SK-N-SH treated with all-trans-retinoic acid at 6 μM for 48 hours (cell line): ENCODE results near the gene CCDC69.

Source experiments
- ATAC-seq: fragments of 200-7000 bp; cut with Tn5 transposase; 3 replicates; pipeline ENCODE4 v1.9.1; 2020; ENCODE audit warnings: mild to moderate bottlenecking, moderate library complexity
- ARNTL ChIP-seq: fragments of 450-650 bp; formaldehyde crosslinking; IDR thresholded peaks from 2 replicates; pipeline ENCODE4 v1.5.0; 2020; ENCODE audit warnings: low read depth, mild to moderate bottlenecking, moderate library complexity, borderline replicate concordance
- CSDC2 ChIP-seq: fragments of 250-450 bp; sonication (Bioruptor Pico); IDR thresholded peaks from 2 replicates; pipeline ENCODE4 v1.5.0; 2020; ENCODE audit warnings: mild to moderate bottlenecking, moderate library complexity
- ESRRG ChIP-seq: fragments of 250-450 bp; sonication (Bioruptor Pico); IDR thresholded peaks from 2 replicates; pipeline ENCODE4 v1.6.1; 2021; ENCODE audit warnings: mild to moderate bottlenecking
- ISL1 ChIP-seq: fragments of 250-450 bp; sonication (Bioruptor Pico); IDR thresholded peaks from 2 replicates; pipeline ENCODE4 v2.1.2; 2022; ENCODE audit warnings: mild to moderate bottlenecking, moderate library complexity
- OSR1 ChIP-seq: fragments of 250-450 bp; sonication (Bioruptor Pico); IDR thresholded peaks from 2 replicates; pipeline ENCODE4 v1.8.0; 2022; ENCODE audit warnings: moderate library complexity, mild to moderate bottlenecking, inconsistent platforms
- PPARA ChIP-seq: fragments of 250-450 bp; sonication (Bioruptor Pico); IDR thresholded peaks from 2 replicates; pipeline ENCODE4 v1.5.0; 2020; ENCODE audit warnings: mild to moderate bottlenecking, borderline replicate concordance
- RARB ChIP-seq: fragments of 250-450 bp; sonication (Bioruptor Pico); IDR thresholded peaks from 2 replicates; pipeline ENCODE4 v1.8.0; 2021; ENCODE audit warnings: mild to moderate bottlenecking, moderate library complexity
- SNAI2 ChIP-seq: fragments of 250-450 bp; sonication (Bioruptor Pico); IDR thresholded peaks from 2 replicates; pipeline ENCODE4 v1.5.0; 2020; ENCODE audit warnings: mild to moderate bottlenecking, moderate library complexity
- TCF4 ChIP-seq: fragments of 250-450 bp; sonication (Bioruptor Pico); IDR thresholded peaks from 2 replicates; pipeline ENCODE4 v1.8.0; 2021; ENCODE audit warnings: mild to moderate bottlenecking, moderate library complexity, borderline replicate concordance
- TOX ChIP-seq: fragments of 250-450 bp; sonication (Bioruptor Pico); IDR thresholded peaks from 2 replicates; pipeline ENCODE4 v1.8.0; 2021; ENCODE audit warnings: mild to moderate bottlenecking, moderate library complexity, borderline replicate concordance
- ZC3H10 ChIP-seq: fragments of 250-450 bp; sonication (Bioruptor Pico); IDR thresholded peaks from 2 replicates; pipeline ENCODE4 v1.5.1; 2021; ENCODE audit warnings: mild to moderate bottlenecking, moderate library complexity
- ZFP3 ChIP-seq: fragments of 250-450 bp; sonication (Bioruptor Pico); IDR thresholded peaks from 2 replicates; pipeline ENCODE4 v1.5.0; 2020; ENCODE audit warnings: mild to moderate bottlenecking, moderate library complexity
- ZFP30 ChIP-seq: fragments of 450-650 bp; formaldehyde crosslinking; IDR thresholded peaks from 2 replicates; pipeline ENCODE4 v1.5.0; 2022; ENCODE audit warnings: mild to moderate bottlenecking, moderate library complexity
- ZNF565 ChIP-seq: fragments of 450-650 bp; formaldehyde crosslinking; conservative IDR thresholded peaks from 2 replicates; pipeline ENCODE4 v1.5.0; 2020; ENCODE audit warnings: low read depth, mild to moderate bottlenecking, moderate library complexity
- ZNF70 ChIP-seq: fragments of 450-650 bp; formaldehyde crosslinking; IDR thresholded peaks from 2 replicates; pipeline ENCODE4 v1.5.0; 2020; ENCODE audit warnings: mild to moderate bottlenecking, moderate library complexity
- ZNF8 ChIP-seq: fragments of 450-650 bp; formaldehyde crosslinking; IDR thresholded peaks from 2 replicates; pipeline ENCODE4 v1.5.0; 2020; ENCODE audit warnings: mild to moderate bottlenecking, moderate library complexity
- TF ChIP-seq, protein P1 (sequence below): fragments of 250-450 bp; sonication (Bioruptor Pico); IDR thresholded peaks from 2 replicates; pipeline ENCODE4 v1.5.1; 2020; ENCODE audit warnings: low read depth, mild to moderate bottlenecking, moderate library complexity
- TF ChIP-seq, protein P2 (sequence below): fragments of 250-450 bp; sonication (Bioruptor Pico); IDR thresholded peaks from 2 replicates; pipeline ENCODE4 v1.5.1; 2021; ENCODE audit warnings: mild to moderate bottlenecking, moderate library complexity
- TF ChIP-seq, protein P3 (sequence below): fragments of 250-450 bp; sonication (Bioruptor Pico); IDR thresholded peaks from 2 replicates; pipeline ENCODE4 v1.8.0; 2021; ENCODE audit warnings: low read depth, mild to moderate bottlenecking, moderate library complexity, borderline replicate concordance
- TF ChIP-seq, protein P4 (sequence below): fragments of 250-450 bp; sonication (Bioruptor Pico); IDR thresholded peaks from 2 replicates; pipeline ENCODE4 v1.5.0; 2020; ENCODE audit warnings: mild to moderate bottlenecking, moderate library complexity
- TF ChIP-seq, protein P5 (sequence below): fragments of 250-450 bp; sonication (Bioruptor Pico); IDR thresholded peaks from 2 replicates; pipeline ENCODE4 v1.8.0; 2020; ENCODE audit warnings: mild to moderate bottlenecking, moderate library complexity, borderline replicate concordance

The CCDC69 gene

DNA sequence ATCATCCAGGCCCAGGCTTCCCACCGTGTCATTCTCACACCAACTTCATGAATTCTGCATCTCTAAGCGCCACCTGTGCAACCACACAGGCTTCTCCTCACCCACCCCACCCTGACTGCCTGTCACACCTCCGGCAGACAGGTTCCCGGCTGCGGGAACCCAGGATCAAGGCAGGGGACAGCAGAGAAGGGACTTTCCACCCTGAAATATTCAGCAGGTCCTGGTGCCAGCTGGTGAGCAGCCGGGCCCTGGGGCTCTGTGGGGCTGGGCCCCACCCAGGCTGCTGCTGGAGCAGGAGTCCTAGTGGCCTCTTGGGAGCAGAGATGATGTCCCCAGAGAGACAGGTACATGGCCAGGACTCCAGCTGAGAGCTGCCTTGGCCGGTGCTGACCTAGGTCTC, 79.0 kb downstream of the CCDC69 start:
- TF ChIP-seq, protein P1, sequence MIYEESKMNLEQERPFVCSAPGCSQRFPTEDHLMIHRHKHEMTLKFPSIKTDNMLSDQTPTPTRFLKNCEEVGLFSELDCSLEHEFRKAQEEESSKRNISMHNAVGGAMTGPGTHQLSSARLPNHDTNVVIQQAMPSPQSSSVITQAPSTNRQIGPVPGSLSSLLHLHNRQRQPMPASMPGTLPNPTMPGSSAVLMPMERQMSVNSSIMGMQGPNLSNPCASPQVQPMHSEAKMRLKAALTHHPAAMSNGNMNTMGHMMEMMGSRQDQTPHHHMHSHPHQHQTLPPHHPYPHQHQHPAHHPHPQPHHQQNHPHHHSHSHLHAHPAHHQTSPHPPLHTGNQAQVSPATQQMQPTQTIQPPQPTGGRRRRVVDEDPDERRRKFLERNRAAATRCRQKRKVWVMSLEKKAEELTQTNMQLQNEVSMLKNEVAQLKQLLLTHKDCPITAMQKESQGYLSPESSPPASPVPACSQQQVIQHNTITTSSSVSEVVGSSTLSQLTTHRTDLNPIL (CRISPR knock-in tag) = no peak
- TF ChIP-seq ISL1 (CRISPR knock-in tag) (no peak), RARB (CRISPR knock-in tag) (no peak), PPARA (CRISPR knock-in tag) (no peak), ZNF70 (CRISPR knock-in tag) (no peak), ZNF8 (CRISPR knock-in tag) (no peak), ARNTL (CRISPR knock-in tag) (no peak), CSDC2 (no peak), TCF4 (CRISPR knock-in tag) (no peak), ZFP30 (CRISPR knock-in tag) (no peak)
- TF ChIP-seq, protein P2, sequence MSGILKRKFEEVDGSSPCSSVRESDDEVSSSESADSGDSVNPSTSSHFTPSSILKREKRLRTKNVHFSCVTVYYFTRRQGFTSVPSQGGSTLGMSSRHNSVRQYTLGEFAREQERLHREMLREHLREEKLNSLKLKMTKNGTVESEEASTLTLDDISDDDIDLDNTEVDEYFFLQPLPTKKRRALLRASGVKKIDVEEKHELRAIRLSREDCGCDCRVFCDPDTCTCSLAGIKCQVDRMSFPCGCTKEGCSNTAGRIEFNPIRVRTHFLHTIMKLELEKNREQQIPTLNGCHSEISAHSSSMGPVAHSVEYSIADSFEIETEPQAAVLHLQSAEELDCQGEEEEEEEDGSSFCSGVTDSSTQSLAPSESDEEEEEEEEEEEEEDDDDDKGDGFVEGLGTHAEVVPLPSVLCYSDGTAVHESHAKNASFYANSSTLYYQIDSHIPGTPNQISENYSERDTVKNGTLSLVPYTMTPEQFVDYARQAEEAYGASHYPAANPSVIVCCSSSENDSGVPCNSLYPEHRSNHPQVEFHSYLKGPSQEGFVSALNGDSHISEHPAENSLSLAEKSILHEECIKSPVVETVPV (CRISPR knock-in tag) = no peak
- TF ChIP-seq, protein P3, sequence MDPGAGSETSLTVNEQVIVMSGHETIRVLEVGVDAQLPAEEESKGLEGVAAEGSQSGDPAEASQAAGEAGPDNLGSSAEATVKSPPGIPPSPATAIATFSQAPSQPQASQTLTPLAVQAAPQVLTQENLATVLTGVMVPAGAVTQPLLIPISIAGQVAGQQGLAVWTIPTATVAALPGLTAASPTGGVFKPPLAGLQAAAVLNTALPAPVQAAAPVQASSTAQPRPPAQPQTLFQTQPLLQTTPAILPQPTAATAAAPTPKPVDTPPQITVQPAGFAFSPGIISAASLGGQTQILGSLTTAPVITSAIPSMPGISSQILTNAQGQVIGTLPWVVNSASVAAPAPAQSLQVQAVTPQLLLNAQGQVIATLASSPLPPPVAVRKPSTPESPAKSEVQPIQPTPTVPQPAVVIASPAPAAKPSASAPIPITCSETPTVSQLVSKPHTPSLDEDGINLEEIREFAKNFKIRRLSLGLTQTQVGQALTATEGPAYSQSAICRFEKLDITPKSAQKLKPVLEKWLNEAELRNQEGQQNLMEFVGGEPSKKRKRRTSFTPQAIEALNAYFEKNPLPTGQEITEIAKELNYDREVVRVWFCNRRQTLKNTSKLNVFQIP (CRISPR knock-in tag) = no peak
- TF ChIP-seq, protein P4, sequence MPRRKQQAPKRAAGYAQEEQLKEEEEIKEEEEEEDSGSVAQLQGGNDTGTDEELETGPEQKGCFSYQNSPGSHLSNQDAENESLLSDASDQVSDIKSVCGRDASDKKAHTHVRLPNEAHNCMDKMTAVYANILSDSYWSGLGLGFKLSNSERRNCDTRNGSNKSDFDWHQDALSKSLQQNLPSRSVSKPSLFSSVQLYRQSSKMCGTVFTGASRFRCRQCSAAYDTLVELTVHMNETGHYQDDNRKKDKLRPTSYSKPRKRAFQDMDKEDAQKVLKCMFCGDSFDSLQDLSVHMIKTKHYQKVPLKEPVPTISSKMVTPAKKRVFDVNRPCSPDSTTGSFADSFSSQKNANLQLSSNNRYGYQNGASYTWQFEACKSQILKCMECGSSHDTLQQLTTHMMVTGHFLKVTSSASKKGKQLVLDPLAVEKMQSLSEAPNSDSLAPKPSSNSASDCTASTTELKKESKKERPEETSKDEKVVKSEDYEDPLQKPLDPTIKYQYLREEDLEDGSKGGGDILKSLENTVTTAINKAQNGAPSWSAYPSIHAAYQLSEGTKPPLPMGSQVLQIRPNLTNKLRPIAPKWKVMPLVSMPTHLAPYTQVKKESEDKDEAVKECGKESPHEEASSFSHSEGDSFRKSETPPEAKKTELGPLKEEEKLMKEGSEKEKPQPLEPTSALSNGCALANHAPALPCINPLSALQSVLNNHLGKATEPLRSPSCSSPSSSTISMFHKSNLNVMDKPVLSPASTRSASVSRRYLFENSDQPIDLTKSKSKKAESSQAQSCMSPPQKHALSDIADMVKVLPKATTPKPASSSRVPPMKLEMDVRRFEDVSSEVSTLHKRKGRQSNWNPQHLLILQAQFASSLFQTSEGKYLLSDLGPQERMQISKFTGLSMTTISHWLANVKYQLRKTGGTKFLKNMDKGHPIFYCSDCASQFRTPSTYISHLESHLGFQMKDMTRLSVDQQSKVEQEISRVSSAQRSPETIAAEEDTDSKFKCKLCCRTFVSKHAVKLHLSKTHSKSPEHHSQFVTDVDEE (CRISPR knock-in tag) = no peak
- TF ChIP-seq, protein P5, sequence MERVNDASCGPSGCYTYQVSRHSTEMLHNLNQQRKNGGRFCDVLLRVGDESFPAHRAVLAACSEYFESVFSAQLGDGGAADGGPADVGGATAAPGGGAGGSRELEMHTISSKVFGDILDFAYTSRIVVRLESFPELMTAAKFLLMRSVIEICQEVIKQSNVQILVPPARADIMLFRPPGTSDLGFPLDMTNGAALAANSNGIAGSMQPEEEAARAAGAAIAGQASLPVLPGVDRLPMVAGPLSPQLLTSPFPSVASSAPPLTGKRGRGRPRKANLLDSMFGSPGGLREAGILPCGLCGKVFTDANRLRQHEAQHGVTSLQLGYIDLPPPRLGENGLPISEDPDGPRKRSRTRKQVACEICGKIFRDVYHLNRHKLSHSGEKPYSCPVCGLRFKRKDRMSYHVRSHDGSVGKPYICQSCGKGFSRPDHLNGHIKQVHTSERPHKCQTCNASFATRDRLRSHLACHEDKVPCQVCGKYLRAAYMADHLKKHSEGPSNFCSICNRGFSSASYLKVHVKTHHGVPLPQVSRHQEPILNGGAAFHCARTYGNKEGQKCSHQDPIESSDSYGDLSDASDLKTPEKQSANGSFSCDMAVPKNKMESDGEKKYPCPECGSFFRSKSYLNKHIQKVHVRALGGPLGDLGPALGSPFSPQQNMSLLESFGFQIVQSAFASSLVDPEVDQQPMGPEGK (CRISPR knock-in tag) = no peak
- ATAC-seq = no peak

DNA sequence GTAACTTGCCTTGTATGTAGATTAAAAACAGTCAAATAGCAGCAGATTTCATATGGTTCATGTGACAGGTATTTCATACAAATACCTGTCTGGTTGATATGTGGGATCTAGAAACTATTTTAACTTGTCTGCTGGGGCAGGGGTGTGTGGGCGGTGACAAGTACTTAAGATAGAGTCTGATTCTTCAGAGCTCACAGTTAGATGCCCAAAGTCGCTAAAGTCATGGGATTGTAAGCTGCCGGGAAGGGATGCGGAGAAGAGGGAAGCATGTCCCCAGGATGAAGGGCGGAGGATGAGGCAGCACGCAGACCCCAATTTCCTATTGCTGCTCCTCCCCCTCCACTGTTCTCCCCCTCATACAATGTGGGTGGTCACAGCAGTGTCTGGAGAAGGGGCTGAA, 79.6 kb downstream of the CCDC69 start:
- TF ChIP-seq, protein P1 (CRISPR knock-in tag) = no peak
- TF ChIP-seq ZFP30 (CRISPR knock-in tag) = no peak
- no peak for TF ChIP-seq CSDC2
- TF ChIP-seq ZC3H10 (CRISPR knock-in tag) = no peak
- no peak for TF ChIP-seq ZFP3 (CRISPR knock-in tag)
- no peak for TF ChIP-seq OSR1 (CRISPR knock-in tag)
- TF ChIP-seq RARB (CRISPR knock-in tag) = no peak
- TF ChIP-seq, protein P4 (CRISPR knock-in tag) = no peak
- TF ChIP-seq ARNTL (CRISPR knock-in tag) = no peak
- TF ChIP-seq TOX (CRISPR knock-in tag) = no peak
- TF ChIP-seq ESRRG (CRISPR knock-in tag) = no peak
- no peak for TF ChIP-seq TCF4 (CRISPR knock-in tag)
- no peak for TF ChIP-seq ZNF8 (CRISPR knock-in tag)
- TF ChIP-seq PPARA (CRISPR knock-in tag) = no peak
- TF ChIP-seq ISL1 (CRISPR knock-in tag) = no peak
- no peak for TF ChIP-seq ZNF70 (CRISPR knock-in tag)
- no peak for TF ChIP-seq ZNF565 (CRISPR knock-in tag)
- TF ChIP-seq SNAI2 (CRISPR knock-in tag) = no peak
- TF ChIP-seq, protein P3 (CRISPR knock-in tag) = no peak
- TF ChIP-seq, protein P5 (CRISPR knock-in tag) = no peak
- no peak for ATAC-seq
